K562 (cell line): ENCODE data around the gene BCL2L15. TPM values are rescaled to one million over a fixed set of nuclear protein-coding genes. Genes with fewer than 3 reads are reported as not detected.

ENCODE experiments used
- ATF3 ChIP-seq, 2 experiments: fragments of 450-650 bp in 1 of 2; sonication (generic) in 1 of 2; formaldehyde crosslinking in 1 of 2; IDR thresholded peaks in 1 of 2; conservative IDR thresholded peaks in 1 of 2; 2 replicates each; pipeline versions ENCODE4 v1.6.1 to v1.8.1; 2016 to 2023; ENCODE audit warnings: mild to moderate bottlenecking in 2 of 2, moderate library complexity in 2 of 2, inconsistent platforms in 1 of 2, missing genetic modification reagents in 1 of 2
- EZH2 ChIP-seq: IDR thresholded peaks from 2 replicates; pipeline ENCODE4 v1.6.1; 2012; ENCODE audit warnings: low read depth, mild to moderate bottlenecking, inconsistent platforms, low read length, borderline replicate concordance
- FOXJ2 ChIP-seq: fragments of 200-800 bp; sonication (Bioruptor generic); IDR thresholded peaks from 2 replicates; pipeline ENCODE4 v1.6.1; 2016; ENCODE audit warnings: missing genetic modification characterization, missing compliant biosample characterization
- HDAC6 ChIP-seq: IDR thresholded peaks from 2 replicates; pipeline ENCODE4 v1.6.1; 2012; ENCODE audit warnings: low read depth, mild to moderate bottlenecking, control low read depth, inconsistent platforms, low read length, moderate library complexity
- ID3 ChIP-seq, 2 experiments: fragments of 250-450 bp in 1 of 2; fragments of 450-650 bp in 1 of 2; sonication (Bioruptor Pico) in 1 of 2; IDR thresholded peaks; 2 replicates each; pipeline versions ENCODE4 v1.6.1 to v1.8.0; 2016 to 2021; ENCODE audit warnings: mild to moderate bottlenecking in 2 of 2, moderate library complexity in 2 of 2, missing compliant biosample characterization in 1 of 2, missing genetic modification characterization in 1 of 2
- KLF1 ChIP-seq: fragments of 450-650 bp; IDR thresholded peaks from 2 replicates; pipeline ENCODE4 v1.6.1; 2016; ENCODE audit warnings: missing genetic modification characterization, missing compliant biosample characterization
- MAFG ChIP-seq: fragments of 450-650 bp; conservative IDR thresholded peaks from 2 replicates; pipeline ENCODE4 v1.6.1; 2016; ENCODE audit warnings: missing genetic modification characterization, missing compliant biosample characterization
- MCM7 ChIP-seq, 2 experiments: fragments of 450-650 bp; IDR thresholded peaks; 2 replicates each; pipeline ENCODE4 v1.6.1; 2016 to 2018
- MYBL2 ChIP-seq, 2 experiments: fragments of 450-650 bp in 1 of 2; sonication (generic) in 1 of 2; formaldehyde crosslinking in 1 of 2; IDR thresholded peaks; 2 replicates each; pipeline versions ENCODE4 v1.6.1 to v1.8.1; 2017 to 2022; ENCODE audit warnings: borderline replicate concordance in 1 of 2, inconsistent platforms in 1 of 2, low read depth in 1 of 2, mild to moderate bottlenecking in 1 of 2, missing genetic modification reagents in 1 of 2, moderate library complexity in 1 of 2
- NFXL1 ChIP-seq: fragments of 450-650 bp; formaldehyde crosslinking; IDR thresholded peaks from 2 replicates; pipeline ENCODE4 v1.4.0; 2021; ENCODE audit warnings: mild to moderate bottlenecking
- RHOXF2B ChIP-seq: fragments of 250-450 bp; sonication (Bioruptor Pico); conservative IDR thresholded peaks from 2 replicates; pipeline ENCODE4 v1.5.1; 2021
- SIX5 ChIP-seq, 2 experiments: IDR thresholded peaks; 2 replicates each; pipeline ENCODE4 v1.6.1; 2011; ENCODE audit warnings: low read length in 2 of 2, borderline replicate concordance in 1 of 2, low read depth in 1 of 2, mild to moderate bottlenecking in 1 of 2, moderate library complexity in 1 of 2; ENCODE audit not compliant: insufficient read depth in 1 of 2
- SUPT5H ChIP-seq: fragments of 450-650 bp; IDR thresholded peaks from 2 replicates; pipeline ENCODE4 v1.6.1; 2016
- TAF7 ChIP-seq: fragments of 450-650 bp; IDR thresholded peaks from 2 replicates; pipeline ENCODE4 v1.6.1; 2016; ENCODE audit warnings: missing genetic modification characterization, missing compliant biosample characterization
- YBX1 ChIP-seq: fragments of 450-650 bp; IDR thresholded peaks from 2 replicates; pipeline ENCODE4 v1.7.1; 2016; ENCODE audit warnings: mild to moderate bottlenecking
- ZFP1 ChIP-seq: fragments of 450-650 bp; formaldehyde crosslinking; IDR thresholded peaks from 2 replicates; pipeline ENCODE4 v1.4.0; 2020; ENCODE audit warnings: mild to moderate bottlenecking, mixed read lengths
- ZNF324 ChIP-seq: fragments of 250-450 bp; sonication (Bioruptor Pico); IDR thresholded peaks from 2 replicates; pipeline ENCODE4 v1.4.0; 2020; ENCODE audit warnings: mild to moderate bottlenecking
- ZNF436 ChIP-seq: fragments of 250-450, 450-650 bp; sonication (Bioruptor Pico); formaldehyde crosslinking; IDR thresholded peaks from 2 replicates; pipeline ENCODE4 v1.7.0; 2020; ENCODE audit warnings: mild to moderate bottlenecking
- ZNF589 ChIP-seq: fragments of 200-800 bp; sonication (Bioruptor generic); IDR thresholded peaks from 2 replicates; pipeline ENCODE4 v1.6.1; 2016; ENCODE audit warnings: low read depth, missing genetic modification characterization, missing compliant biosample characterization
- ZNF785 ChIP-seq: fragments of 250-450 bp; sonication (Bioruptor Pico); IDR thresholded peaks from 2 replicates; pipeline ENCODE4 v1.4.0; 2020; ENCODE audit warnings: mild to moderate bottlenecking
- polyA plus RNA-seq, 8 experiments: library from polyadenylated mRNA; depleted of rRNA in 4 of 8; stranded (reverse) in 5 of 8; unstranded in 3 of 8; fragments of >200 nt; fragmentation: Nextera tagmentation in 2 of 8; fragmentation: Illumina TruSeq in 1 of 8; extraction: Ambion mirVana in 2 of 8; extraction: Trizol in 1 of 8; gene quantifications; 2 replicates each; pipeline versions ENCODE4 v1.2.1 to v1.2.3, GENCODE V29; 2011 to 2014; ENCODE audit warnings: inconsistent platforms in 1 of 8, missing spikeins in 1 of 8
- total RNA-seq, 7 experiments: library from RNA; depleted of rRNA in 6 of 7; stranded (reverse); fragments of >200 nt in 6 of 7; fragmentation: Illumina TruSeq in 2 of 7; extraction: Trizol in 2 of 7; gene quantifications; 2 replicates each; pipeline versions ENCODE4 v1.2.1 to v1.2.3, GENCODE V29; 2011 to 2021; ENCODE audit warnings: low replicate concordance in 1 of 7
- TF ChIP-seq, protein P1 (sequence below), 2 experiments: fragments of 200-800 bp in 1 of 2; sonication (Bioruptor generic) in 1 of 2; sonication (generic) in 1 of 2; formaldehyde crosslinking in 1 of 2; IDR thresholded peaks in 1 of 2; conservative IDR thresholded peaks in 1 of 2; 2 replicates each; pipeline versions ENCODE4 v1.5.0 to v1.6.1; 2016 to 2020; ENCODE audit warnings: missing compliant biosample characterization in 1 of 2, missing genetic modification characterization in 1 of 2, missing genetic modification reagents in 1 of 2
- TF ChIP-seq, protein P2 (sequence below): sonication (generic); formaldehyde crosslinking; IDR thresholded peaks from 2 replicates; pipeline ENCODE4 v1.8.0; 2022; ENCODE audit warnings: mild to moderate bottlenecking, missing genetic modification reagents, borderline replicate concordance

Gene BCL2L15
- total and polyA plus RNA-seq, 9 of the 15 experiments (the other 6 are each of a cell fraction or from before 2014, with no cell fraction given), result 0.06 to 0.42 (median 0.28) TPM; not detected in 1

GRCh38 chr1:113904293-113904673 lies 16.9 kb upstream of the BCL2L15 start (continued):
- TF ChIP-seq MYBL2 (IDR thresholded peaks at IDR 0.05; ENCODE audit: low read depth) (no peak), MYBL2 (CRISPR knock-in tag; IDR thresholded peaks at IDR 0.05; ENCODE audit: borderline replicate concordance) (no peak), ZNF785 (CRISPR knock-in tag) (no peak), ZNF436 (CRISPR knock-in tag) (no peak), ZNF324 (no peak), SUPT5H (no peak), HDAC6 (no peak), FOXJ2 (no peak), YBX1 (no peak), MCM7 (IDR thresholded peaks at IDR 0.05) (no peak), ATF3 (IDR thresholded peaks at IDR 0.05) (no peak), ATF3 (CRISPR knock-in tag; conservative IDR thresholded peaks at IDR 0.05) (no peak), SIX5 (IDR thresholded peaks at IDR 0.05; ENCODE audit: borderline replicate concordance in 1 of 2, insufficient read depth in 1 of 2, low read depth in 1 of 2, low read length in 2 of 2) (no peak), ZNF589 (CRISPR knock-in tag) (no peak), KLF1 (tag) (no peak), ZFP1 (CRISPR knock-in tag) (no peak), NFXL1 (CRISPR knock-in tag) (no peak), RHOXF2B (CRISPR knock-in tag) (no peak), TAF7 (tag) (no peak), MAFG (no peak), EZH2 (no peak), ID3 (CRISPR knock-in tag; IDR thresholded peaks at IDR 0.05) (no peak), ID3 (tag; IDR thresholded peaks at IDR 0.05) (no peak)
- TF ChIP-seq, protein P1, sequence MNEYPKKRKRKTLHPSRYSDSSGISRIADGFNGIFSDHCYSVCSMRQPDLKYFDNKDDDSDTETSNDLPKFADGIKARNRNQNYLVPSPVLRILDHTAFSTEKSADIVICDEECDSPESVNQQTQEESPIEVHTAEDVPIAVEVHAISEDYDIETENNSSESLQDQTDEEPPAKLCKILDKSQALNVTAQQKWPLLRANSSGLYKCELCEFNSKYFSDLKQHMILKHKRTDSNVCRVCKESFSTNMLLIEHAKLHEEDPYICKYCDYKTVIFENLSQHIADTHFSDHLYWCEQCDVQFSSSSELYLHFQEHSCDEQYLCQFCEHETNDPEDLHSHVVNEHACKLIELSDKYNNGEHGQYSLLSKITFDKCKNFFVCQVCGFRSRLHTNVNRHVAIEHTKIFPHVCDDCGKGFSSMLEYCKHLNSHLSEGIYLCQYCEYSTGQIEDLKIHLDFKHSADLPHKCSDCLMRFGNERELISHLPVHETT (CRISPR knock-in tag; conservative IDR thresholded peaks at IDR 0.05 in 1 of 2, IDR thresholded peaks at IDR 0.05 in 1 of 2), result no peak
- TF ChIP-seq, protein P2, sequence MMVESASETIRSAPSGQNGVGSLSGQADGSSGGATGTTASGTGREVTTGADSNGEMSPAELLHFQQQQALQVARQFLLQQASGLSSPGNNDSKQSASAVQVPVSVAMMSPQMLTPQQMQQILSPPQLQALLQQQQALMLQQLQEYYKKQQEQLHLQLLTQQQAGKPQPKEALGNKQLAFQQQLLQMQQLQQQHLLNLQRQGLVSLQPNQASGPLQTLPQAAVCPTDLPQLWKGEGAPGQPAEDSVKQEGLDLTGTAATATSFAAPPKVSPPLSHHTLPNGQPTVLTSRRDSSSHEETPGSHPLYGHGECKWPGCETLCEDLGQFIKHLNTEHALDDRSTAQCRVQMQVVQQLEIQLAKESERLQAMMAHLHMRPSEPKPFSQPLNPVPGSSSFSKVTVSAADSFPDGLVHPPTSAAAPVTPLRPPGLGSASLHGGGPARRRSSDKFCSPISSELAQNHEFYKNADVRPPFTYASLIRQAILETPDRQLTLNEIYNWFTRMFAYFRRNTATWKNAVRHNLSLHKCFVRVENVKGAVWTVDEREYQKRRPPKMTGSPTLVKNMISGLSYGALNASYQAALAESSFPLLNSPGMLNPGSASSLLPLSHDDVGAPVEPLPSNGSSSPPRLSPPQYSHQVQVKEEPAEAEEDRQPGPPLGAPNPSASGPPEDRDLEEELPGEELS (CRISPR knock-in tag), result no peak
